Measurements from ENCODE around the gene AGPAT4.

- TF ChIP-seq CTCF (IDR thresholded peaks at IDR 0.05; ENCODE audit: low read length): no peak
- no peak for TF ChIP-seq EZH2 (IDR thresholded peaks at IDR 0.05; ENCODE audit: borderline replicate concordance, low read length)
These were observed 47.6 kb downstream of the AGPAT4 start for GRCh38 chr6:161226009-161226964.

Data from OCI-LY1 (cell line).